Measurements from ENCODE around the gene PRRC2B. TPM values are rescaled to one million over a fixed set of nuclear protein-coding genes. Genes with fewer than 3 reads are reported as not detected.
A peak's percentile ranks its signal among the peaks of the same experiment; 100 is the strongest.

The PRRC2B gene
- total and polyA plus RNA-seq, 2 of the 13 experiments (the other 11 are each of a cell fraction or from before 2014, with no cell fraction given): 20.8 to 37.4 TPM

GRCh38 chr9:131402738-131403492 is 9.0 kb downstream of the PRRC2B start (continued):
- no peak for TF ChIP-seq ZHX1 (CRISPR knock-in tag; IDR thresholded peaks at IDR 0.05; ENCODE audit: low read depth)
- TF ChIP-seq PCBP1 (IDR thresholded peaks at IDR 0.05; ENCODE audit: borderline replicate concordance, low read depth, low read length): no peak
- peak; percentile 29 for TF ChIP-seq ZEB1 (IDR thresholded peaks at IDR 0.05; ENCODE audit: insufficient replicate concordance, low read depth)
- TF ChIP-seq ZNF350 (CRISPR knock-in tag; IDR thresholded peaks at IDR 0.05; ENCODE audit: borderline replicate concordance, low read depth): peak; percentile 38; the same call in 1 of the 2 replicates
- 0 out of 2 replicates have a peak, but pooled peaks have one; percentile 30 for TF ChIP-seq ZBTB33 (CRISPR knock-in tag; IDR thresholded peaks at IDR 0.05)
- TF ChIP-seq ZNF362 (CRISPR knock-in tag; IDR thresholded peaks at IDR 0.05; ENCODE audit: borderline replicate concordance): peak; percentile 92
- no peak for TF ChIP-seq ZNF337 (CRISPR knock-in tag; IDR thresholded peaks at IDR 0.05; ENCODE audit: borderline replicate concordance, low read depth)
- TF ChIP-seq HES4 (CRISPR knock-in tag; IDR thresholded peaks at IDR 0.05; ENCODE audit: borderline replicate concordance): no peak
- TF ChIP-seq ZNF775 (CRISPR knock-in tag; IDR thresholded peaks at IDR 0.05; ENCODE audit: borderline replicate concordance): no peak
- no peak for TF ChIP-seq MXD4 (CRISPR knock-in tag; IDR thresholded peaks at IDR 0.05)
- TF ChIP-seq TARDBP (CRISPR knock-in tag; IDR thresholded peaks at IDR 0.05): peak; percentile 45; the same call in 1 of the 2 replicates
- no peak for TF ChIP-seq ZNF703 (CRISPR knock-in tag; IDR thresholded peaks at IDR 0.05; ENCODE audit: borderline replicate concordance)
- no peak for TF ChIP-seq KMT2B (CRISPR knock-in tag; IDR thresholded peaks at IDR 0.05)
- no peak for TF ChIP-seq SATB2 (CRISPR knock-in tag; IDR thresholded peaks at IDR 0.05)
- TF ChIP-seq NCOR1 (IDR thresholded peaks at IDR 0.05; ENCODE audit: borderline replicate concordance, low read length): peak; percentile 69; the same call in 1 of the 2 replicates
- peak; percentile 67 for TF ChIP-seq ZNF710 (CRISPR knock-in tag; IDR thresholded peaks at IDR 0.05; ENCODE audit: borderline replicate concordance)
- TF ChIP-seq TAF1 (CRISPR knock-in tag; IDR thresholded peaks at IDR 0.05): no peak; the same call in 1 of the 2 replicates
- no peak for TF ChIP-seq SMARCC2 (IDR thresholded peaks at IDR 0.05)
- TF ChIP-seq HDAC1 (CRISPR knock-in tag; IDR thresholded peaks at IDR 0.05): peak; percentile 40; the same call in 1 of the 2 replicates
